Retinal pigment epithelial cell (primary cell): Measurements from ENCODE around the gene ZNF81.

Source experiments
- DNase-seq: peaks from one replicate; pipeline ENCODE4 v3.0.0-alpha.2; 2010; ENCODE audit warnings: low read depth
- H3K4me3 ChIP-seq: 2 replicates; pipeline ENCODE4 v1.5.1; 2011; ENCODE audit warnings: mild to moderate bottlenecking, low read length, control low read depth, moderate library complexity
- CTCF ChIP-seq: conservative IDR thresholded peaks from 2 replicates; pipeline ENCODE4 v1.5.1; 2011; ENCODE audit warnings: low read depth, low read length, control low read depth, inconsistent platforms

ZNF81 gene

GRCh38 chrX:47850901-47851300, 14.2 kb downstream of the ZNF81 start:
- DNase-seq: no peak

GRCh38 chrX:47854474-47854873, 17.8 kb downstream of the ZNF81 start:
- peak; percentile 46 for TF ChIP-seq CTCF
- no peak for DNase-seq
- no peak overlapping the region for H3K4me3 ChIP-seq

More at GRCh38 chrX:47850901-47851300, 14.2 kb downstream of the ZNF81 start:
- no peak overlapping the region for H3K4me3 ChIP-seq
- no peak for TF ChIP-seq CTCF

- no peak for TF ChIP-seq CTCF
- H3K4me3 ChIP-seq: no peak overlapping the region
- no peak for DNase-seq
These were observed 23.0 kb downstream of the ZNF81 start for GRCh38 chrX:47859686-47860085.

- no peak for DNase-seq
- TF ChIP-seq CTCF: no peak
- no peak overlapping the region for H3K4me3 ChIP-seq
These were observed 26.0 kb downstream of the ZNF81 start for GRCh38 chrX:47862680-47863079.

- DNase-seq: no peak
- H3K4me3 ChIP-seq: no peak overlapping the region
- no peak for TF ChIP-seq CTCF
These were observed 26.5 kb downstream of the ZNF81 start for GRCh38 chrX:47863187-47863586.

- TF ChIP-seq CTCF: no peak
- no peak overlapping the region for H3K4me3 ChIP-seq
- no peak for DNase-seq
These were observed 27.6 kb downstream of the ZNF81 start for GRCh38 chrX:47864300-47864699.

- no peak overlapping the region for H3K4me3 ChIP-seq
- TF ChIP-seq CTCF: no peak
- DNase-seq: no peak
These were observed 28.1 kb downstream of the ZNF81 start for GRCh38 chrX:47864785-47865184.
